HG02678 (cell line): ENCODE data around the gene DEFB131A.
"Not testable (repeated sequence)": the region's sequence is repeated elsewhere in the genome, so short reads cannot be mapped to it uniquely, and the experiment has no call there.

ENCODE experiments used
- ATAC-seq: cut with Tn5 transposase; IDR thresholded peaks from one replicate; pipeline ENCODE4 v1.9.1; 2021; ENCODE audit warnings: mild to moderate bottlenecking, moderate library complexity; ENCODE audit not compliant: unreplicated experiment

Gene DEFB131A, protein sequence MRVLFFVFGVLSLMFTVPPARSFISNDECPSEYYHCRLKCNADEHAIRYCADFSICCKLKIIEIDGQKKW

DNA sequence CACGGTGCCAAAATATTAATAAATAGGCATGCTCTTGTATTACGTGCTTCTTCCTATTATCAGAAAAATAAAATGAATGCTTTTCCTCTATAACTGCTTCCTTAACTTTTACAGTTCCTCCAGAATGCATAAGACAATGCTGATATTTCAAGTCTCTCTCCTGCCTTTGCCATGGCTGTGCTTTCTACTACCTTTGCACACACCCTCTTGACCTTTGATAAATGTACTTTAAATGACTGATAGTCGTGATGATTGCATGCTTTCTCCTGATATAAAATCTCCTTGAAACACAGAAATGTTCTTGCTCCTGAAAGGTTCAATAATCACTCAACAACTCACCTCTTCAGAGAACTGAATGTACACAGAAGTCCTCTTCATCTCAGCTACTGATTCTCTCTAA, at the start of gene DEFB131A:
Gene DEFB131A, plus strand, starts transcription at position 301 of the 400 bp plus-strand sequence. CDS start 120 bp downstream, outside the sequence.
- not testable (repeated sequence) for ATAC-seq

DNA sequence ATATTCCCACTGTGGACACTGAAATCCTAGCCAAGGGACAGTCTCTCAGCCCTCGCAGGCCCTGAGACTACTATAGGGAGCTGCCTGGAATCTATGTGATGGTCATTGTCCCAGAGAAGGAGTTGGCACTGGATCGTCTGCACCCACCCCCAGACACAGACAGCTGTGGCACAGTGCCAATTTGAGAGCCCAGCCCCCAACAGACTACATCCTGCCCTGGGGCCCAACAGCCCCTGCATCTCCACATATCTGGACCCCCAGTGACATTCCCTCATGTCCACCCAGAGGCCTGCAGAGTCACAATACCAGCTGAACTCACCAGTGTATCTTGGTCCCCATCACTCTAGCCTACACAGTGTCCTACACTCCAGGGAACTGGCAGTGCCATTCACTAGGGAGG, 38.4 kb upstream of the DEFB131A start:
- not testable (repeated sequence) for ATAC-seq

DNA sequence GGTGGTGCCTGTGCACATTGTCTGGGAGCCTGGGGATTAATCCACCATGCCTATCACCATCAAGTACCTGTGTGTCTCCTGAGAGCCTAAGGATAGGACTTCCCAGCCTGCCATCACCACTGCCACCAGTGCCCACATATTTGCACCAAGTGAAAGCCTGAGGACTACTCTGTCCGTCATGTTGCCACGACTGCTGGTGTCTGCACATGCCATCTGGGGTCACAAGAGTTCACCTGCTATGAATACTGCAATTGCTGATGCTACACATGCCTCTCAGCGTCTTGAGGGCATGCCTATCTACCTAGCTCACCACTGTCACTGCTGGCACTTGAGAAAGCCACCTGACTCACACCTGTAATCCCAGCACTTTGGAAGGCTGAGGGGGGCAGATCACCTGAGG, 37.7 kb upstream of the DEFB131A start:
- ATAC-seq, result not testable (repeated sequence)

DNA sequence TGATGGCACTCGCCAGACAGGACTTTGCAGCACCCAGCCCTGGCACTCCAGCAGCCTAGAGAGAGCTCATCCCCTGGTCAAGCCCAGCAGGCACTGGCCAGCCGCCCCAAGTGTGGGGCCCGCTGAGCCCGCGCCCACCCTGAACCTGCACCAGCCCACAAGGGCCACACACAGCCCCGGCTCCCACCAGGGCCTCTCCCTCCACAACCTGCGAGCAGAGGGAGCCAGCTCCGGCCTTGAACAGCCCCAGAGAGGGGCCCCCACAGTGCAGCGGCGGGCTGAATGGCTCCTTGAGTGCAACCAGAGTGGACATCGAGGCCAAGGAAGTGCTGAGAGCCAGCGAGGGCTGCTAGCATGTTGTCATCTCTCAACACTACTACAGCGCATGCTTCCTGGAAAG, 34.4 kb upstream of the DEFB131A start:
- no peak for ATAC-seq

DNA sequence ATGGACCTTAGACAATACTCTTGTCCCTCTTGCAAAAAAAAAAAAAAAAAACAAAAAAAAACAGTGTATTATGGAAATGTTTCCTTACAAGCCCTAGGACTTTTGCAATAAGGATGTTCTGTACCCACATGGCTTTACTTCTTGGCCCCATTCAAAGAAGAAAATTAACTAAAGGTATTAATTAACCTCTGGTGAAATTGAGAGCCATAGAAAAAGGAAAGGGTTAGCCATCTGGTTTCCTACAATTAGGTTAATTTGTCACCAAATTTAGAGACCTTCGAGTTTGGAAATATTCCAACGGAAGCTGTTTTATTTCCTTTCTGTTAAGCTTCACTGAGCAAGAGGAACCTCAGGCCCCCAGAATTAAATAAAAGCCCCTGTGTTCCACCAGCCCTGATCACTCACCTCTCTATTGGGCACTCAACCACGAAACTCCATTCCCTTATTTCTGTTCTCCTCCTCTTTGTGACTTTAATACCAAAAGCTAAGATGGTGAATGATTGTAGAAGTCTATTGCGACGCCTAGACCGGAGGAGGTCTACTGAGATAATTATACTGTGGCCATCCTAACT, 22.2 kb upstream of the DEFB131A start:
- not testable (repeated sequence) for ATAC-seq

DNA sequence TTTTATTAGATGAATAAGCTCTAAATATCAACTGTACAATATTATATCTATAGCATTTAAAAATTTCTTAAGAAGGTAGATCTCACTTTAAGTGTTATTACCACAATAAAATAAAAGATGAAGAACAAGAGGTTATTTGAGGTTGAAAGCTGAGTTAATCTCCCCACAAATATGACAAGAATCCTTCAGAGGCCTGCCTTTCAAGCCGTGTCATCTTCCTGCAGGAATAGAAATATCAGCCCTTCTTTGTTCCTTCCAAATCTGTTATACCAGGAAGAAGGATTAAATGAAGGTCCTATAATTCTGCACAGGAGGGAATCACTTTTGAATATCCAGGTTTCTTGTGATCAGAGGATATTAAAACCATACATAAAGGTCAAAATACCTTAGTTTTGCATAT, 18.3 kb upstream of the DEFB131A start:
- ATAC-seq, result not testable (repeated sequence)

DNA sequence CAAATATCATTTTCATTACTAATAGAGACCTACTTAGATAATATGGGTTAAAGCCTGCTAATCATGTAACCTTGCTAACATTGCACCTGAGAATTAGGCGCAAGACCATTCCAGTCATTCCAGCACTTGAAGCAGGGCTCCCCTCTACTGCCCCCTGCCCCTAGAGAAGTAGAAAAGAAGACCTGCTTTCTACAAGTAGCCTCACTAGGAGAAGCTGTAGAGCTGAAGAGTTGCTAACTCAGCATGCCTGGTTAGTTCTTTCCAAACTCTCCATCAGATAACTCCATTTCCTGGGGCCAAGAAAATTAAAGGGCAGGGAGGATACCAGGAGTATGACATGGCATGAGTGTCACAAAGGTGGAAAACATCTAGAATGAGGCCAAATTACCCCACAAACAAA, 14.2 kb upstream of the DEFB131A start:
- ATAC-seq, result not testable (repeated sequence)

DNA sequence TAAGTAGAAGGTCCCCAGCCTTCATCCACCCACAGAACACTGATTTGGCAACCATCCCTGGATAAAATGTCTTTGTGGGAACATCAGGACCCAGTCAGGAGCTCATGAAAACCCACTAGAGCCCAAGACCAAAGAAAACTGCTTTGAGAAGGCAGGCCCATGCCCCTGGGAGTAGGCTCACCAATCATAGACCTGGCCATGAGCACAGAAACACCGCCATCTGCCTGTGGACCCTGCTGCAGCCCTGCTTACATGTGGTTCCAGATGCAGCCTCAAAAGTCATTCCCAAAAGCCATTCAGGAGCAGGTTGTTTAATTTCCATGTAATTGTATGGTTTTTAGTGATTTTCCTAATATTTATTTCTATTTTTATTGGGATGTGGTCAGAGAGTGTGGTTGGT, 10.9 kb upstream of the DEFB131A start:
- ATAC-seq, result not testable (repeated sequence)

DNA sequence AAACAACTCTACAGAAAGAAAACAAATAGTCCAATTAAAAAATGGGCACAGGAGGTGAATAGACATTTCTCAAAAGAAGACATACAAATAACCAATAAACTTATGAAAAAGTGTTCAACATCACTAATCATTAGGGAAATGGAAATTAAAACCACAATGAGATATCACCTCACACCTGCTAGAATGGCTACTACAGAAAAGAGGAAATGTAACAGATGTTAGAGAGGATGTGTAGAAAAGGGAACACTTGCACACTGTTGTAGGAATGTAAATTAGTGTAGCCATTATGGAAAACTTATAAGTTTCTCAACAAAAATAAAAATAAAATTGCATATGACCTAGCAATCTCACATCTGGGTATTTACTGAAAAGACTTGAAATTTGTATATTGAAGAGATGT, 7.5 kb upstream of the DEFB131A start:
- ATAC-seq, result not testable (repeated sequence)

DNA sequence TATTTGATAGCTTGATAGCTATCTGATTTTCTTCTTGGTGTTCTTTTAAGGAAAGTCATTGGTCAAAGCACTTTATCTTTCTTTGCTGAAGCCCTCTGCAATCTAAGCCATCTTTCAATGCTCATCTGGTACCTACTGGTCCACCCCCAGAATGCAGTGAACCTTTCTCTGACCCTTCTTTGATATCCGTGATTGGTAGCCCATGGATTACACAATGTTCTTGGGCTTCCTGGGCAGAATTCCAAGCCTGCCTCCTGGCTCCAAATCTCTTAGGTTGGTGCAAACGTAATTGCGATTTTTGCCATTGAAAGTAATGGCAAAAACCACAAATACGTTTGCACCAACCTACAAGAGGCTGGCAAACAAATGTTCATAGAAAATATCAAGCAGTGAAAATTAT, 1.9 kb upstream of the DEFB131A start:
- ATAC-seq, result not testable (repeated sequence)

DNA sequence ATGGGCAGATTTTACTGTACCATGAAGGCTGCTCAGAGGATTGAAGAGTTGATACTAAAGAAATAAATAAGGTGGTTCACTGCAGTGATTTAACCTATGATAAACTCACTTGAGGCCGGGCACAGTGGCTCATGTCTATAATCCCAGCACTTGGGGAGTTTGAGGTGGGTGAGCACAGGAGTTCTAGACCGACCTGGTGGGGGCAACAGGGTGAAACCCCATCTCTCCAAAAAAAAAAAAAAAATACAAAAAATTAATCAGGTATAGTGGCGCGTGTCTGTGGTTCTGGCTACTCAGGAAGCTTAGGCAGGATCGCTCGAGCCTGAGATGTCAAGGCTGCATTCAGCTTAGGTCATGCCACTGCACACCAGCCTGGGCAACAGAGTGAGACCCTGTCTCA, 467 bp downstream of the DEFB131A start:
- ATAC-seq, result not testable (repeated sequence)

DNA sequence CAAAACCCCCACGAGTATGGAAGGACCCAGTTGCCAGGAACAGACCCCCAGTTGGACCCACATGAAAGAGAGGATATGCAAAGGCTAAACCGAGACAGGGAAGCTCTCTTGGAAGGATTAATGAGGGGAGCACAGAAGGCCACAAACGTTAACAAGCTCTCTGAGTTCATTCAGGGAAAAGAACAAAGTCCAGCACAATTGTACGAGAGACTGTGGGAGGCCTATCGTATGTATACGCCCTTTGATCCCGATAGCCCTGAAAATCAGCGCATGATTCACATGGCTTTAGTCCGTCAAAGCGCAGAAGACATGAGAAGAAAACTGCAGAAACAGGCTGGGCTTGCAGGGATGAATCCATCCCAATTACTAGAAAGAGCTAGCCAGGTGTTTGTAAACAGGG, 8.0 kb downstream of the DEFB131A start:
- not testable (repeated sequence) for ATAC-seq

DNA sequence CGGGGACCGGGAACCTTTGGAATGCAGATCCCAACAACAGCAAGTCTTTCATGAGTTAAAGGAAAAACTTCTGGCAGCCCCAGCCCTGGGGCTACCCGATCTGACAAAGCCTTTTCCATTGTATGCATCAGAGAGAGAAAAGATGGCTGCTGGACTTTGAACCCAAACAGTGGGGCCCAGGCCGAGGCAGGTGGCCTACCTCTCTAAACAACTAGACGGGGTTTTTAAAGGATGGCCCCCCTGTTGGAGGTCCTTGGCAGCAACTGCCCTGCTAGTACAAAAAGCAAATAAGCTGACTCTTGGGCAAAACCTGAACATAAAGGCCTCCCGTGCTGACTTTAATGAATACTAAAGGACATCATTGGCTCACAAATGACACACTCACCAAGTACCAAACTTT, 10.1 kb downstream of the DEFB131A start:
- not testable (repeated sequence) for ATAC-seq

DNA sequence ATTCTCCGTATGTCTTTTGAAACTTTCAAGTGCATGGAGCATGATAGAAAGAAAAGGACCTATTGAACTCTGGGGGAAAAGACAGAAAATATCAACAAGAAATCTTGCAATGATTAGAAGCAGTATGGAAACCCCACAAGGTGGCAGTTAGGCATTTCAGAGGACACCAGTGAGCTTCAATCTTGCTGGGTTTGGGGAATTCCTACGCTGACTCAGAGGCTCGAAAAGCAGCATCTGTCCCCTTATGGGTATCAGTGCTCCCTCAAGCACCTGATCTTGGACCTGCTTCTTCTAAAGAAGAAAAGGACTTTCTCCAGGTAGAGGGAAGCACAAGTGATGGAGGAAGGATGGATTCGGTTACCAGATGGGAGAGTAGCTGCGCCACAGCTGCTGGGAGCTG, 10.8 kb downstream of the DEFB131A start:
- not testable (repeated sequence) for ATAC-seq

DNA sequence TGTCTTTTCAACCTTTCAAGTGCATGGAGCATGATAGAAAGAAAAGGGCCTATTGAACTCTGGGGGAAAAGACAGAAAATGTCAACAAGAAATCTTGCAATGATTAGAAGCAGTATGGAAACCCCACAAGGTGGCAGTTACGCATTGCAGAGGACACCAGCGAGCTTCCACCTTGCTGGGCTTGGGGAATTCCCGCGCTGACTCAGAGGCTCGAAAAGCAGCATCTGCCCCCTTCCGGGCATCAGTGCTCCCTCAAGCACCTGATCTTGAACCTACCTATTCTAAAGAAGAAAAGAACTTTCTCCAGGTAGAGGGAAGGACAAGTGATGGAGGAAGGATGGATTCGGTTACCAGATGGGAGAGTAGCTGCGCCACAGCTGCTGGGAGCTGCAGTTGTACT, 35.3 kb downstream of the DEFB131A start:
- ATAC-seq, result not testable (repeated sequence)

DNA sequence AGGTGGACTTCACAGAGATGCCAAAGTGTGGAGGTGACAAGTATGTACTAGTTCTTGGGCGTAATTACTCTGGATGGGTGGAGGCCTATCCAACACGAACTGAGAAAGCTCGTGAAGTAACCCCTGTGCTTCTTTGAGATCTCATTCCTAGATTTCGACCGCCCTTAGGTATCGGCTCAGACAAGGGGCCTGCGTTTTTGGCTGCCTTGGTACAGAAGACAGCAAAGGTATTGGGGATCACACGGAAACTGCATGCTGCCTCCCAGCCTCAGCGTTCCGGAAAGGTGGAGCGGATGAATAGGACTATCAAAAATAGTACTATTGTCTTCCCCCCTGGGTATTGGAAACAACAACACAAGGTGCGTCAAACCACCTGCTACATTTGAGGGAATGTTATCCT, 35.9 kb downstream of the DEFB131A start:
- ATAC-seq, result not testable (repeated sequence)

DNA sequence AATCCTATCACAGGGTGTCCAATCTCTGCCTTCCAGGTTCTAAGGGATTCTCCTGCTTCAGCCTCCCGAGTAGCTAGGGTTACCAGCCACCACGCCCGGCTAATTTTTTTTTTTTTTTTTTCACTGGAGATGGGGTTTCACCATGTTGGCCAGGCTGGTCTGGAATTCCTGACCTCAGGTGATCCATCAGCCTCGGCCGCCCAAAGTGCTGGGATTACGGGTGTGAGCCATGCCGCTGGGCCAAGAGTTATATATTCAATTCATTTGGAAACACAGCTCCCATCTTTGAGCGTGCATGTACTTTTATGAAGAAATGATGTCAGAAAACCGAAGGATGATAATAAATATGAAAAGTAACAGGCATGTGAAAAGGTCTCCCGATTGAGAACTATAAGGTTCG, 38.7 kb downstream of the DEFB131A start:
- ATAC-seq, result not testable (repeated sequence)

DNA sequence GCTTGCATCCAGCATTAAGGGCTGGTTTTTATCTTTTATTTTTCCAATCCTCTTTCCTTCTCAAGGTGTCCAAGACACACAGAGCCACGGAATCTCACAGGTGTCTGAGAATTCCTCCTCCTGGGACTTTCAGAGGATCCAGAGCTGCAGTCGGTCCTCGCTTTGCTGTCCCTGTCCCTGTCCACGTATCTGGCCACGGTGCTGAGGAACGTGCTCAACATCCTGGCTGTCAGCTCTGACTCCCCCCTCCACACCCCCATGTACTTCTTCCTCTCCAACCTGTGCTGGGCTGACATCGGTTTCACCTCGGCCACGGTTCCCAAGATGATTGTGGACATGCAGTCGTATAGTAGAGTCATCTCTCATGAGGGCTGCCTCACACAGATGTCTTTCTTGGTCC, 39.5 kb downstream of the DEFB131A start:
- ATAC-seq, result not testable (repeated sequence)

DNA sequence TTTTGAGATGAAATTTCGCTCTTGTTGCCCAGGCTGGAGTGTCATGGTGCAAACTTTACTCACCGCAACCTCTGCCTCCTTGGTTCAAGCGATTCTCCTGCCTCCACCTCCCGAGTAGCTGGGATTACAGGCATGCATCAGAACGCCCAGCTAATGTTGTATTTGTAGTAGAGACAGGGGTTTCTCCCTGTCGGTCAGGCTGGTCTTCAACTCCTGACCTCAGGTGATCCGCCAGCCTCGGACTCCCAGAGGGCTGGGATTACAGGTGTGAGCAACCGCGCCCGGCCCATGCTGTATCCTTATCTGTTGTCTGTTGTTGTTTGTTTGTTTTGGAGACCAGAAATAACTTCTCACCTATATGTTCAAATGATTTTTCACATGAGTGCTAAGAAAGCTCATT, 42.7 kb downstream of the DEFB131A start:
- ATAC-seq, result not testable (repeated sequence)

DNA sequence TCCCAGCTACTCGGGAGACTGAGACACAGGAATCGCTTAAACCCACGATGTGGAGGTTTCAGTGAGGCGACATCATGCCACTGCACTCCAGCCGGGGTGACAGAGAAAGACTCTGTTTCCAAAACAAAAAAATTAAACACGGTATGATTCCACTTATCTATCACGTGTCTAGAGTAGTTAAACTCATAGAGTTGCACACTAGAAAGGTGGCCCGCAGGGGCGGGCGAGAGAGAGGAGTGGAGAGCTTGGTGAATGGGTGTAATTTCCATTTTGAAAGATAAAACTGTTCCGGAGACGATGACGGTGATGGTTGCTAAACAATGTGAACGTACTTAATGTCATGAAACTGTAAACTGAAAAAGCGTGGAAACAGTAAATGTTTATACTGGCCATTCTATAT, 44.6 kb downstream of the DEFB131A start:
- not testable (repeated sequence) for ATAC-seq

DNA sequence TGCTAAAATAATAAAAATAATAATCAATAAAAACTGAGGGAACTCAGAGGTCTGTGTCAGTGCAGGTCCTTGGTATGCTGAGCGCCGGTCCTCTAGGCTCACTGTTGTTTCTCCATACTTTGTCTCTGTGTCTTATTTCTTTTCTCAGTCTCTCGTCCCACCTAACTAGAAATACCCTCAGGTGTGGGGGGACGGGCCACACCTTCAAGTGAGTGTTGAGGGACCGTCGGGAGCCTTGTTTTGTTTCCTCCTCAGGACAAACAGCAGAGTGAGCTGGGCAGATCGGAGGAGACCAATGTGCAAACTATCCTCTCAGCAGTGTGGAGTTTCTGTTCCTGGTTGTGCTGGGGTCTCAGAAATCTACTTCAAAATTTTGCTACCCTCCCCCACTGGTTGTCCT, 46.3 kb downstream of the DEFB131A start:
- ATAC-seq, result not testable (repeated sequence)

DNA sequence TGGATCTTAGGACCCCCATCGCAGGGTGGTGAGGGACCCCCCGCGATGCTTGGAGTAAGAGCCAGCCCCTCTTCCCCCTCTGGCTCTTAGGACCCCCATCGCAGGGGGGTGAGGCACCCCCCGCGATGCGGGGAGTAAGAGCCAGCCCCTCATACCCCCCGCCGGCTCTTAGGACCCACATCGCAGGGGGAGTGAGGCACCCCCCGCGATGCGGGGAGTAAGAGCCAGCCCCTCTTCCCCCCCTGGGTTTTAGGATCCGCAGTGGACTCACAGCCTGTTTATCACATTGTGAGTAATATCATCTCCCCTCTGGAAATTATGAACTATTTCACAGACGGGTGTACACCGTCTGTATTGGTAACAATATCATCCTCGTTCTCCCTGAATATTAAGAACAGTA, 46.8 kb downstream of the DEFB131A start:
- ATAC-seq, result not testable (repeated sequence)

DNA sequence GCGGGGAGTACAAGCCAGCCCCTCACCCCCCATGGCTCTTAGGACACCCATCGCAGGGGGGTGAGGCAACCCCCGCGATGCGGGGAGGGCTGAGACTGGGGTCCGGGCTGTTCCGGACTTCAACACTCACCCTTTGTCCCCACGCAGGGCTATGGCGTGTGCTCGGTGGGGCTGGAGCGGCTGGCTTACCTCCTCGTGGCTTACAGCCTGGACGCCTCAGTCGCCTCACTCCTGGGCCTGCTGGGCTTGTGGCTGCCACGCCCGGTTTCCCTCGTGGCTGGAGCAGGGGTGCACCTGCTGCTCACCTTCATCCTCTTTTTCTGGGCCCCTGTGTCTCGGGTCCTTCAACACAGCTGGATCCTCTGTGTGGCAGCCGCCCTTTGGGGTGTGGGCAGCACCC, 49.4 kb downstream of the DEFB131A start:
- ATAC-seq, result not testable (repeated sequence)
